IPS-18c (cell line): Measurements from ENCODE around the gene A2ML1.
"Not testable (repeated sequence)": the region's sequence is repeated elsewhere in the genome, so short reads cannot be mapped to it uniquely, and the experiment has no call there.

Source experiments
- H3K4me3 ChIP-seq: 2 replicates; pipeline ENCODE4 v1.7.0; 2013; ENCODE audit warnings: low read depth, mild to moderate bottlenecking, low read length, moderate library complexity; ENCODE audit not compliant: insufficient read depth
- H3K9me3 ChIP-seq: one replicate; pipeline ENCODE4 v1.6.1; 2013; ENCODE audit warnings: mild to moderate bottlenecking, low read length, moderate library complexity; ENCODE audit not compliant: control insufficient read depth, insufficient read depth

Gene A2ML1

GRCh38 chr12:8840321-8840720 is 17.9 kb downstream of the A2ML1 start:
- Histone ChIP-seq H3K9me3 (no peaks in the 10 kb centered on the region), H3K4me3 (no peak overlapping the region)

- Histone ChIP-seq H3K9me3 (no peaks in the 10 kb centered on the region), H3K4me3 (no peak overlapping the region)
These were observed 18.7 kb downstream of the A2ML1 start for GRCh38 chr12:8840938-8841633.

GRCh38 chr12:8841778-8842177 is 19.4 kb downstream of the A2ML1 start:
- Histone ChIP-seq H3K9me3 (no peaks in the 10 kb centered on the region), H3K4me3 (no peak overlapping the region)

DNA sequence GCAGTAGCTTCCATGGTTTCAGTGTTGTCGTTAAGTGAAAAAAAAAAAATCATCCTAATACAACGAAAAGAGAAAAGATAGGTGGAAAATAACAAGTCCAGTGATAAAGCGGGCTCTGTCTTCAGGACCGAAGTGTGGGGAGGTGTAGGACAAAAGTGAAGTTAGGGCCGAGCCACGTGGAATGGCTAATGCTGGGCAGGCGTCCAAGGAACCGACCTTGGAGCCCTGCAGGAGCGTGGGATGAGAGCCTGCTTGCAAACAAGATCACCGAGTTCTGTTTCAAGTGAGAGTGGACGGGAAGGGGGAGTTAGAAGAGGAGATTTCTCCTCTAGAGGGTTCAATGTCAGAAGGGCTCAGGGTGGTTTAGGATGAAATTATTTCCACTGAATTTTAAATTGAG is 22.2 kb downstream of the A2ML1 start:
- H3K9me3 ChIP-seq = peaks cover 4% of the 10 kb centered on the region
- H3K4me3 ChIP-seq = no peak overlapping the region

DNA sequence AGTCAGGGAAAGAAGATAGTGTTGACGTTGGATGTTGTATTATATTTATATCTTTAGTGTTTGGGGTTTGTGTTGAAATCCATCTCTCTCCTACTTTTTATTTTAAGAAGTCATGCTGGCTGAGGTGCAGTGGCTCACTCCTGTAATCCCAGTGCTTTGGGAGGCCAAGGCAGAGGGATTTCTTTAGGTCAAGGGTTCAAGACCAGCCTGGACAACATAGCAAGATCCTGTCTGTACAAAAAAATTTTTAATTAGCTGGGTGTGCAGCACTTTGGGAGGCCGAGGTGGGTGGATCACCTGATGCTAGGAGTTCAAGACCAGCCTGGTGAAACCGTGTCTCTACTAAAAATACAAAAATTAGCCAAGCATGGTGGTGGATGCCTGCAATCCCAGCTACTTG is 23.9 kb downstream of the A2ML1 start:
- H3K9me3 ChIP-seq = peaks cover 4% of the 10 kb centered on the region
- H3K4me3 ChIP-seq = no peak overlapping the region

- Histone ChIP-seq H3K9me3 (peaks cover 4% of the 10 kb centered on the region), H3K4me3 (no peak overlapping the region)
These were observed 25.0 kb downstream of the A2ML1 start for GRCh38 chr12:8847435-8847834.

DNA sequence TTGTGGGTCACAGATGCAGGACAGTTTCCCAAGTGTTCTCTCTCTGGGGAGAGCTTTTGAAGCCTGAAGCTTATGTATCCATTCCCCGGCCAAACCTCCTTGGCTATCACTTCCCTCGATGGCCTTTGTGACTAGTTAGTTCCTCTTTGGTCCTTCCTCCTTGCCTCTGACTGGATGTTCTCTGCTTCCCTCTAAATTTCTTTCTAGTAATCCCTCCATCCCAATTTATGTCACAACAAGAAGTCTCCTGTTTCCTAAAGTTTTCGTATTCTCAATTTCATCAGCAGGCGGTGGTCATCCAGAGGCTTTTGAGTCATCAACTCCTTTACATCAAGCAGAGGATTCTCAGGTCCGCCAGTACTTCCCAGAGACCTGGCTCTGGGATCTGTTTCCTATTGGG is 27.5 kb downstream of the A2ML1 start:
- Histone ChIP-seq H3K4me3 (no peak overlapping the region), H3K9me3 (peaks cover 4% of the 10 kb centered on the region)

DNA sequence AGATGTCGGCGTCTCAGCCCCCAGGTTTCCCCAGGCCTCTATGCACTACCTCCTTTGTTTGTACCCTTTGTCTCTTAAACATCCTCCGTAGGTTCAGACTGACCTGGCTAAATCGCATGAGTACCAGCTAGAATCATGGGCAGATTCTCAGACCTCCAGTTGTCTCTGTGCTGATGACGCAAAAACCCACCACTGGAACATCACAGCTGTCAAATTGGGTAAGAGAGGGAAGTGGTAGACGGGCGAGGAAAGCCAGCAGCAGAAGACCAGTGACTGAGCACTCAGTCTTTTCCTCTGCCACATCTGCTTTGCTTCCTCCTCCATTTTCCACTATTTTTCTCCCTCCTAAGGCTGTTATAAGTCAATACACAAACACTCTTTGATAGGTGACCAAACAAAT is 29.7 kb downstream of the A2ML1 start:
- no peak overlapping the region for H3K4me3 ChIP-seq
- H3K9me3 ChIP-seq = peaks cover 4% of the 10 kb centered on the region

DNA sequence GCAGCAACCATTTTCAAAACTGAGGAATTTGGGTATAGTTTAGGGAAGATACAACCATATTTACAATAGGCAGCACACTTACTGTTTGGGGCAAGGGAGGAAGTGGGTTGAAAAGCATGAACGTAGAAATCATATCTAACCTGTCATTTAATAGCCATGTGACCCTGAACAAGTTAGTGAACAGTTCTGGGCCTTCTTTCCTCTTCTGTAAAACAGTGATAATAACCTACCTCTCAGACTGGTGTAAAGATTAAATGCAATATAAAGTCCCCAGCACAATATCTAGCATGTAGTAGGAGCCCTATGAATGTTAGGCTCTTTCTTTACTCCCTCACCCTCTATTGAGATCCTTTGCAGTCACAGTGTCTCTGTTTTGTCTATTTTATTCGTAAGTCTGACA is 33.5 kb downstream of the A2ML1 start:
- Histone ChIP-seq H3K9me3 (no peaks in the 10 kb centered on the region), H3K4me3 (no peak overlapping the region)

DNA sequence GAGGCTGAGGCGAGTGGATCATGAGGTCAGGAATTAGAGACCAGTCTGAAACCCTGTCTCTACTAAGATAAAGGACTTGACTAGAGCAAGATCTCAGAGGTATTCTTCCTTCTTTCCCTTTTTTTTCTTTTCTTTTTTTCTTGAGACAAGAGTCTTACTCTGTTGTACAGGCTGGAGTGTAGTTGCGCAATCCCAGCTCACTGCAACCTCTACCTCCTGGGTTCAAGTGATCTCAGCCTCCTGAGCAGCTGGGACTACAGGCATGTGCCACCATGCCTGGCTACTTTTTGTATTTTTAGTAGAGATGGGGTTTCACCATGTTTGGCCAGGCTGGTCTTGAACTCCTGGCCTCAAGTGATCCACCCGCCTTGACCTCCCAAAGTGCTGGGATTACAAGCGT is 37.0 kb downstream of the A2ML1 start:
- H3K9me3 ChIP-seq, H3K4me3 ChIP-seq: not testable (repeated sequence)

DNA sequence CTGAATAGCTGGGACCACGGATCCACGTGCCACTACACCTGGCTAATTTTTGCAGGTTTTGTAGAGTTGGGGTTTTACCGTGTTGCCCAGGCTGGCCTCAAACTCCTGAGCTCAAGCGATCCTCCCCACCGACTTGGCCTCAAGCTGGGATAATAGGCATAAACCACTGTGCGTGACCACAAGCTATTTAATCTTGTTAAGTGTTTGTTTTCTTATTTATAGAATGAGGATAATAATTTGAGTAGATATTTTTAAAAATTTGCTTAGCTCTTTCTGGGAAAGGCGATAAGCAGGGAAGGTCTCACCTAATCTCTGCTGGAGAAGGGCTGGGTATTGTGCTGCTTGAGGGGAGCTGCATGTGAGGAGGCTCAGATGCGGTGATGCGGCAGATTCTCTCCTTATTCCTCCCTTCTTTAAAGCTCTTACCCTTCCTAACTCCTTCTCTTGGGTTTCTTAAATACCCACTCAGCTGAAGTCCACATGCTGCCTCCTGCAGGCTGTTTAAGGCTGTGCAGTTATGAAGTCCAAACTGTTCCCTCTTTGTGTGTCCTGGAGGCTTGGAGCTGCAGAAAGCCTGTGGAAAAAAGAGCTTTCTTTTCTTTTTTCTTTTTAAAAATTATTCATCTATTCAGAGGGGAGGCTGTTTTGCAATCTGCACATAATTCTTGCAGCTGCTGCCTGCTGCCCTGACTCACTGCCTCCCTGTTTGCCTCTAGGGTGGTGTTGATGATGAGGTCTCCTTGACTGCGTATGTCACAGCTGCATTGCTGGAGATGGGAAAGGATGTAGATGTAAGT is 37.9 kb downstream of the A2ML1 start:
- no peak overlapping the region for H3K4me3 ChIP-seq
- no peaks in the 10 kb centered on the region for H3K9me3 ChIP-seq

GRCh38 chr12:8866429-8866828 is 44.0 kb downstream of the A2ML1 start:
- Histone ChIP-seq H3K9me3 (no peaks in the 10 kb centered on the region), H3K4me3 (no peak overlapping the region)

DNA sequence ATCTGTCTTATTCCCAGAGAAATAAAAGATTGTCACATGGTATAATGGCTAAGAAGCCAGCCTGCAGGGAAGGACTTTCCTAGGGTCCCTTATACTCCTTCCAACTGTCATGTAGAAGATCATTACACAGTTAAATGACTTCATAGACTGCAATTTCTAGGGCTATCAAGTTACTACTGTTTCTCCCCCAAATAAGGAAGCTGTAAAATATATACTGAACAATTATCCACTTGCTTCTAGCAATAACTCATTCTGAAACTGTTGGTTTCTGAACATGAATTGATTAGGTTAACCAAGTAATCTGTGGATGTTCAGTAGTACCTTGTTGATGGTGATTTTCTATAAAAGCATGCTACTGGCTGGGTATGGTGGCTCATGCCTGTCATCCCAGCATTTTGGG is 44.6 kb downstream of the A2ML1 start:
- no peak overlapping the region for H3K4me3 ChIP-seq
- H3K9me3 ChIP-seq = no peaks in the 10 kb centered on the region

GRCh38 chr12:8867786-8868185 is 45.4 kb downstream of the A2ML1 start:
- Histone ChIP-seq H3K4me3 (no peak overlapping the region), H3K9me3 (no peaks in the 10 kb centered on the region)

DNA sequence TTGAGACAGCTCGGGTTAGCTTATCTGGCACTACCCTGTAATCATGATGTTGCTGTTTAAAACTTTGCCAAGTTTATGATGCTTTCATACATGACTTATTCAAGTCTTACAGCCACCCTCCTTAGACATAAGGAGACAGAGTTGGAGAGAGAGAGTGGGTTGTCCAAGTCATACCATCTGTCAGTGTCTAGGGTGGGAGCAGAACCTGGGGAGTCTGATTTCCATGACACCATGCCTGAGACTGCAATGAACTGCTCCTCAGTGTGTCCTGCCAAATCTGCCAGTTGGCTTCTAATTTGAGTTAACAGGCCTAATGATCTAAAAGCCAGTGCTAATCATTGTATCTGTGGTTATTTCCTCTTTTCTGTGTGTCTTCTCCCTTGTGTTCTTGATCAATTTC is 48.2 kb downstream of the A2ML1 start:
- H3K4me3 ChIP-seq = no peak overlapping the region
- H3K9me3 ChIP-seq = no peaks in the 10 kb centered on the region

- no peaks in the 10 kb centered on the region for H3K9me3 ChIP-seq
- no peak overlapping the region for H3K4me3 ChIP-seq
These were observed 48.6 kb downstream of the A2ML1 start for GRCh38 chr12:8871068-8871467.

DNA sequence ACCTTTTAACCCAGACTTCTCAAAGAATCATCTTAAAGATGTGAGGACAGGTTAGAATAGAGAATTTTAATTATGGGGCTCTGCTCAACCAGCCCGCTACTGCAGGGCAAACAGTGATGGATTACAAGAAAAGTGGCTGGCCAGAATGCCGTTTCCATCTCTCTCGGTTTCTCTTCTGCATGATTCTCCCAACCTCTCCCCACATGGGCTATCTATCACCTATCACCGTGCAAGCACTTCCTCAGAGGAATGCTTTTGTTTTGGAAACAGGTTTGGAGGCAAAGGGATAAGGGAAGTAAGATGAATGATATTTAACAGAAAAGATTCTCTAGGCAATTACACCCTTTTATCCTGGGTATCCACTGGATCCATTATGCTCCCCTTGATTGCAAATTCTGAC is 54.5 kb downstream of the A2ML1 start:
- Histone ChIP-seq H3K4me3 (no peak overlapping the region), H3K9me3 (no peaks in the 10 kb centered on the region)

DNA sequence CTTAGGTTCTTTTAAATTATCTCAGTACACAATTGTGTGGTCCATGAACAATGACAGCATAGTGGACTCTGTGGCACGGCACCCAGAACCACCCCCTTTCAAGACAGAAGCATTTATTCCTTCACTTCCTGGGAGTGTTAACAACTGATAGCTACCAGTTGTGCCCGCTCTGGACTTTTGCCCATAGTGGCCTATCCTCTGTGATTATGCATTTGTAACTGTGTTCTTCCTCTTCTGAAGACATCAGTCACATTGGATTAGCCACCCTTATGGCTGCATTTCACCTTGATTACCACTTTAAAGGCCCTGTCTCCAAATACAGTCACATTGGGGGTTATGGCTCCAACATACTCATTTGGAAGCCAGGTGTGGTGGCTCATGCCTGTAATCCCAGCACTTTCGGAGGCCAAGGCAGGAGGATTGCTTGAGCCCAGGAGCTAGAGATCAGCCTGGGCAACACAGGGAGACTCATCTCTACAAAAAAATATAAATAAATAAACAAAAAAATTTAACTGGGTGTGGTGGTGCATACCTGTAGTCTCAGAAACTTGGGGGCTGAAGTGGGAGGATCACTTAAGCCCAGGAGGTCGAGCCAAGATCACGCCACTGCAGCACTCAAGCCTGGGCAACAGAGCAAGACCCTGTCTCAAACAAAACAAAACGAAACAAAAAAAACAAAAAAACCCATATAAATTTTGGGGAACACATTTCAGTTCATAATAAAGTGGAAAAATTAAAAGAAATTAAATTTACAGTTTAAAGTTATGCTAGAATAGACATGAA is 64.3 kb downstream of the A2ML1 start:
- H3K9me3 ChIP-seq = peaks cover 2% of the 10 kb centered on the region
- no peak overlapping the region for H3K4me3 ChIP-seq
